Measurements from ENCODE around the gene PGM2.

The PGM2 gene

DNA sequence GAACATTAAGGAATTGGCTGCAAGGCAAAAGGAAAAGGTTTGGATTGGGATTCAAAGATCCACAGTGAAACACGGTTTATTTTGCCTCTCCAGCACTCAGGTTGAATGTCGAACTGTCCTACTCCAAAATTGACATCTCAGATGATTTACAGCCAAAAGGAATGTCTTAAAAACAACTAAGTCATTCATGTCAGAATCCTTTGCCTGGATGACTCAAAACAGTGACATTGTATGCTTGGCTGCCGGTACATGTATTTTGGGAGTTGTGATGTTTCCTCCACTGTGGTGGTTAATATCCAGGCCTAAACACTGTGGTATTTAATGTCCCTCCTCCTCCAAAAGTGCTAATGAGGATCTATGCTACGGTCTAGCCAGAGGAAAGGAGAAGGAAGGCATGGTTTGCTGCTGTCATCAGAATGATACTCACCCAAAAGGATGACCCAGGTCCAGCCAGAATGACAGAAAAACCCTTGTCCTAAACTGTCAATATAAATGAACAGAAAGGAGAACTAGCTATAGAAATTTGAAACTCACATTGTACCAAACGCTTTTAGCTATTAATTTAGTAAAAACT lies 20.9 kb downstream of the PGM2 start:
- in situ Hi-C loops (cut with HindIII; ENCODE audit: low sequenced_read_pairs): no loop called here
- H3K4me3 ChIP-seq (ENCODE audit: low read depth, low read length): no peak overlapping the region
- TF ChIP-seq, protein P1, sequence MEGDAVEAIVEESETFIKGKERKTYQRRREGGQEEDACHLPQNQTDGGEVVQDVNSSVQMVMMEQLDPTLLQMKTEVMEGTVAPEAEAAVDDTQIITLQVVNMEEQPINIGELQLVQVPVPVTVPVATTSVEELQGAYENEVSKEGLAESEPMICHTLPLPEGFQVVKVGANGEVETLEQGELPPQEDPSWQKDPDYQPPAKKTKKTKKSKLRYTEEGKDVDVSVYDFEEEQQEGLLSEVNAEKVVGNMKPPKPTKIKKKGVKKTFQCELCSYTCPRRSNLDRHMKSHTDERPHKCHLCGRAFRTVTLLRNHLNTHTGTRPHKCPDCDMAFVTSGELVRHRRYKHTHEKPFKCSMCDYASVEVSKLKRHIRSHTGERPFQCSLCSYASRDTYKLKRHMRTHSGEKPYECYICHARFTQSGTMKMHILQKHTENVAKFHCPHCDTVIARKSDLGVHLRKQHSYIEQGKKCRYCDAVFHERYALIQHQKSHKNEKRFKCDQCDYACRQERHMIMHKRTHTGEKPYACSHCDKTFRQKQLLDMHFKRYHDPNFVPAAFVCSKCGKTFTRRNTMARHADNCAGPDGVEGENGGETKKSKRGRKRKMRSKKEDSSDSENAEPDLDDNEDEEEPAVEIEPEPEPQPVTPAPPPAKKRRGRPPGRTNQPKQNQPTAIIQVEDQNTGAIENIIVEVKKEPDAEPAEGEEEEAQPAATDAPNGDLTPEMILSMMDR (IDR thresholded peaks at IDR 0.05; ENCODE audit: low read depth, low read length): no peak
- DNase-seq (ENCODE audit: low read depth, low spot score): peak; percentile 11

DNA sequence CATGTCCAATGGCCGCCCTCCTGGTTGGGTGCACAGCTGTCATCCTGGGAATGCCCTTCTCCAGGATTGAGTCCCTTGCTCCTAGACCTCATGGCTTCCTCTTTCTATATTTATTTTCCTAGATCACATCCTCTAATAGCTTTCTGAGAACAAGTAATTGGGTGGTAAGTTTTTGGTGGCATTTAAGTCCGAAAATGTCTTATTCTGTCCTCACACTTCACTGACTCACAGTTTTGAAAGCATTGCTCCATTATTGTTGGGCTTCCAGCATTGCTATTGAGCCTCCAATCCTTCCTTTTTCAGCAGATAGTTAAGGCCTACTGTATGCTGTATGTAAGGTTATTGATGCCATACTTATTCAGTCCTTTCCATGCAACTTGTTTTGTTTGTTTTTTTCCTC lies 25.9 kb downstream of the PGM2 start:
- in situ Hi-C loops (cut with HindIII; ENCODE audit: low sequenced_read_pairs): no loop called here
- DNase-seq (ENCODE audit: low read depth, low spot score): no peak
- no peak overlapping the region for H3K4me3 ChIP-seq (ENCODE audit: low read depth, low read length)
- TF ChIP-seq, protein P1 (IDR thresholded peaks at IDR 0.05; ENCODE audit: low read depth, low read length): no peak

DNA sequence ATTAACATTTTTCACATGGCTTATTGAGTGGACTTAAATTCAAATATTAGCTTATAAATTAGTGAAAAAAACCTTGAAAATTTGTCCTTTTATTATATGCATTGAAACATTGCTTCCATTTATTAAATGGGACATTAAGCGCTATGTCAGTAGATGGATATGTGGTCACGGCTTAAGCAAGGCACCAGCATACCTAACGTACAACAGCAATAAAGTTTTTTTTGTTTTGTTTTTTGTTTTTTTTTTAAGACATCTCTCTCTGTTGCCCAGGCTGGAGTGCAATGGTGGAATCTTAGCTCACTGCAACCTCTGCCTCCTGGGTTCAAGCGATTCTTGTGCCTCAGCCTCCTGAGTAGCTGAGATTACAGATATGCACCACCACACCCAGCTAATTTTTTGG lies 31.6 kb downstream of the PGM2 start:
- TF ChIP-seq, protein P1 (IDR thresholded peaks at IDR 0.05; ENCODE audit: low read depth, low read length): no peak
- in situ Hi-C loops (cut with HindIII; ENCODE audit: low sequenced_read_pairs): no loop called here
- H3K4me3 ChIP-seq (ENCODE audit: low read depth, low read length): no peak overlapping the region
- DNase-seq (ENCODE audit: low read depth, low spot score): no peak

DNA sequence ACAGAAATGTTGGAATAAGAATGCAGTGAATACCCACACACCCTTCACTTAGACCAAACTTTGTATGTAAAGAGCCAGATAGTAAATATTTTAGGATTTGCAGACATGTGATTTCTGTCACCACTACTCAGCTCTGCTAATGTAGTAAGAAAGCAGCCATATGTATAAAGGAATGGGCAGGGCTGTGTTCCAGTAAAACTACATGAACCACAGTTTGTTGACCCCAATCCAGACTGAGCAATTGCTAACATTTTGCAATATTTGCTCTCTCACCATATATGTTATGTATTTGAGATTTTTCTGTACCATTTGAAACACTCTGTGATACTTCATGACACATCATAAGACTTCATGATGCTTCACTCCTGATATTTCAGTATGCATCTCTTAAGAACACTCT lies 32.4 kb downstream of the PGM2 start:
- in situ Hi-C loops (cut with HindIII; ENCODE audit: low sequenced_read_pairs): no loop called here
- H3K4me3 ChIP-seq (ENCODE audit: low read depth, low read length): no peak overlapping the region
- TF ChIP-seq, protein P1 (IDR thresholded peaks at IDR 0.05; ENCODE audit: low read depth, low read length): no peak
- no peak for DNase-seq (ENCODE audit: low read depth, low spot score)

DNA sequence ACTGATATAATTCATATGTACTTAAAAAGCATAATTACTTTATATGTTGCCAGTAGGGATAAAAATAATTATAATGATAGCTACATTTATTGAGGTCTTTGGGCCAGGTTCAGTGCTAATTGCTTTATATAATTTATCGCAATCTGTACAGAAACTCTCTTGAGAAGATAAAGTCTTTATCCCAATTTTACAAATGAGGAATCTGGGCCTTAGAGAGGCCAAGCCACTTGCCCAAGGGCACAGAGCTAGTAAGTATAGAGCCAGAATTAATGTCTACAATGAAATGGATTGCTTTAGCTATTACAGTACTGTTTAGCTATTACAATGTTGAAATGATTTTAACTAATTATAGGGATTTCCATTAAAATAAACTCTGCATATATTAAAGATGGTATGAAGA lies 33.8 kb downstream of the PGM2 start:
- no peak for DNase-seq (ENCODE audit: low read depth, low spot score)
- no peak overlapping the region for H3K4me3 ChIP-seq (ENCODE audit: low read depth, low read length)
- in situ Hi-C loops (cut with HindIII; ENCODE audit: low sequenced_read_pairs): no loop called here
- TF ChIP-seq, protein P1 (IDR thresholded peaks at IDR 0.05; ENCODE audit: low read depth, low read length): no peak

DNA sequence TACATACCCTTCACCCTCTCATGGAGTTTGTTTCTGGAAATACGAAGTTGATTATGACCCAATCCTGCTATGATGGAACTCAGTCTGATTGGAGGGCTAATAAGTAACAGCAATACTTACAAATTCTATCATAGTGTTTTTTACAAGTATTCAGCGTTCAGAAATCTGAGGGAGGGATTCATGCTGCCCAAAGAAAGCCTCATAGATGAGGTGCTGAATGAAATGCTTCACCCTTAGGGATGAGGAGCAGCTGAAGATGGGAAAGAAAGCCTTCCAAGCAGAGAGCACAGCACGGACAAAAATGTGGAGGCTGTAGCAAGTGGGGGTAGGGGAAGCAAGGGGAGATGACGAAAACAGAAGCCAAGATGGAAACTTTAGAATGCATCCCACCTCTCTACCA lies 36.5 kb downstream of the PGM2 start:
- no peak for DNase-seq (ENCODE audit: low read depth, low spot score)
- TF ChIP-seq, protein P1 (IDR thresholded peaks at IDR 0.05; ENCODE audit: low read depth, low read length): no peak
- H3K4me3 ChIP-seq (ENCODE audit: low read depth, low read length): no peak overlapping the region
- in situ Hi-C loops (cut with HindIII; ENCODE audit: low sequenced_read_pairs): no loop called here

DNA sequence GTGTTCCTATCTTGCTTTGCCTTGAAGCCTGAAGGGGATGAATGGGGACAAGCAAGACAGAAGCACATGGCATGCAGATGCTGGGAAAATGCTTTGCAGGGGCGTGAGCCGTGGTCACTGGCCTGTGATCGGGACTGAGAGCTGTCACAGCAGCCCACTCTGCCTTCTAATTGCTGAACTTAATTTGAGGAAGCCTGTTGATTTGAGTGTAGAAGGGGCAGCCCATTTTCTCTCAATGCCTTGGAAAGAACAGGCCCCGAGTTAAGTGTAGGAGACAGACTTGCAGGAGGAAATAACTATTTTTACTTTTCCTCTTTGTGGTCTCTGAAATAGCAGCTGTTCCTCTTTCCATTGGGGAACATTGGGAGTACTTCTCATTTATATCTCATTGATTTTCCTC lies 38.3 kb downstream of the PGM2 start:
- no peak overlapping the region for H3K4me3 ChIP-seq (ENCODE audit: low read depth, low read length)
- DNase-seq (ENCODE audit: low read depth, low spot score): no peak
- in situ Hi-C loops (cut with HindIII; ENCODE audit: low sequenced_read_pairs): no loop called here
- TF ChIP-seq, protein P1 (IDR thresholded peaks at IDR 0.05; ENCODE audit: low read depth, low read length): no peak

Measured in astrocyte of the spinal cord (primary cell).